Fibroblast of lung (primary cell): ENCODE data around the gene UTS2B.

Experiments
- EZH2 ChIP-seq: IDR thresholded peaks from 2 replicates; pipeline ENCODE4 v1.5.1; 2012; ENCODE audit warnings: low read length, control low read depth, mild to moderate bottlenecking; ENCODE audit errors: missing control alignments
- TF ChIP-seq, protein P1 (sequence below), 2 donors: IDR thresholded peaks in 1 of 2; conservative IDR thresholded peaks in 1 of 2; 1 replicate in 1 of 2; 2 replicates in 1 of 2; pipeline ENCODE4 v1.5.1; 2011 to 2012; ENCODE audit warnings: low read length in 2 of 2, control low read depth in 1 of 2, inconsistent platforms in 1 of 2, low read depth in 1 of 2, mild to moderate bottlenecking in 1 of 2

DNA sequence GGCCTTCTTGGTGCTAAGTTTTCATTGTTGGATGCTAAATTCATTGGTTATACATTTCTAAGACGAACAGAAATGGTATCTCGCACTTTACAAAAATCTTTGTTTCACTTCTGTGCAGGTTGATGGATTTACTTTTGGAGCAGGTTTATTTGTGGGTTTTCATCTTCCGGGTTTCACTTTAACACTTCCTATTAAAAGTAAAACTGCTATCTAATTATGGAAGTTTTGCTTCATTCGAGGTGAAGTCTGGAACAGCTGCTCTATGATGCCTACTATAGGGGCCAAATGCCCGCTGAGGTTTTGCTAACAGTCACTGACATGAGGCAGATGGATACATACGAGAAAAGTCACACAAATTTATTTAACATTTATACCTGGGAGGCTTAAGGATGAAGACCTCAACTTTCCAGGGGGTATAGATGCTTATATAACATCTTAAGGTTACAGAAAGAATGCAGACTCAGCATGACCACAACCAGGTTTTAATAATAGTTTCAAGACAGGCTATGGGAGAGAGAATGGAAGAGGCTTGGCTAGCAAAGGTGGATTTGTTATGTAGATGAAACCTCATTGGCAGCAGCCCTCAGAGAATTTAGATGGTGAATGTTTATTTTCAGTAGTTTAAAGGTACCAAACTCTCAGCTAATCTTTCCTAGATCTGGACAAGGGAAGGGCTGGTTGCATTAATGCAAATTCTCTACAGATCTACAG is 77.1 kb downstream of the UTS2B start:
- no peak for TF ChIP-seq EZH2
- TF ChIP-seq, protein P1, sequence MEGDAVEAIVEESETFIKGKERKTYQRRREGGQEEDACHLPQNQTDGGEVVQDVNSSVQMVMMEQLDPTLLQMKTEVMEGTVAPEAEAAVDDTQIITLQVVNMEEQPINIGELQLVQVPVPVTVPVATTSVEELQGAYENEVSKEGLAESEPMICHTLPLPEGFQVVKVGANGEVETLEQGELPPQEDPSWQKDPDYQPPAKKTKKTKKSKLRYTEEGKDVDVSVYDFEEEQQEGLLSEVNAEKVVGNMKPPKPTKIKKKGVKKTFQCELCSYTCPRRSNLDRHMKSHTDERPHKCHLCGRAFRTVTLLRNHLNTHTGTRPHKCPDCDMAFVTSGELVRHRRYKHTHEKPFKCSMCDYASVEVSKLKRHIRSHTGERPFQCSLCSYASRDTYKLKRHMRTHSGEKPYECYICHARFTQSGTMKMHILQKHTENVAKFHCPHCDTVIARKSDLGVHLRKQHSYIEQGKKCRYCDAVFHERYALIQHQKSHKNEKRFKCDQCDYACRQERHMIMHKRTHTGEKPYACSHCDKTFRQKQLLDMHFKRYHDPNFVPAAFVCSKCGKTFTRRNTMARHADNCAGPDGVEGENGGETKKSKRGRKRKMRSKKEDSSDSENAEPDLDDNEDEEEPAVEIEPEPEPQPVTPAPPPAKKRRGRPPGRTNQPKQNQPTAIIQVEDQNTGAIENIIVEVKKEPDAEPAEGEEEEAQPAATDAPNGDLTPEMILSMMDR (conservative IDR thresholded peaks at IDR 0.05 in 1 of 2, IDR thresholded peaks at IDR 0.05 in 1 of 2; ENCODE audit: low read depth in 1 of 2, low read length in 2 of 2), result no peak
